Stimulated activated CD4-positive, alpha-beta T cell treated with anti-CD3 and anti-CD28 coated beads, Interleukin-1b, Interleukin-23, amount 100 ng/mL, for 1 hour (primary cell): ENCODE results near the gene AGAP1.

Source experiments
- DNase-seq, 2 donors: peaks; one replicate each; pipeline ENCODE4 v3.0.0-alpha.2; 2020; ENCODE audit warnings: low read depth in 2 of 2

AGAP1 gene

DNA sequence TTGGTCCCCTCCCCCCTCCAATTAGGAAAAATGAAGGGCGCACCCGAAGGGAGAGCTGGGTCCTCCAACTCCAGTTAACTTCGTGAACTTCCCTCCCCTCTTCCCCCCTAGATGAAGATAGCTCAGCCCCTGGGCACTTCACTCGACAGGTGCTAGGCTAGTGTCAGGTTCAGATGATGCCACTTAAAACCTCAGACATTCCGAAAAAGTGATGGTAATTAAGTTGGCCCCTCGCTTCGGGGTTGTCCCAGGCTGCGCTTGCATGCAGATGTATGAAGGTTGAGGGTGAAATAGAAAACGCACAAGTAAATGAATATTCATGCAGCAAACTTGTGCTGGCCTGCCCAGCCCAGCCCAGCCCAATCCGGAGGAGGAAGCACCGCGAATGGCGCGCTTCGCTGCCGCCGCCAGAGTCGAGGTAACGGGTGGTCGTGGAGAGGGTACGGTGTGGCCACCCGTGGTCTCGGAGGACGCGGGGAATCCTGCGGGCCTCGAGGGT, 677.4 kb downstream of the AGAP1 start:
- DNase-seq: no peak

GRCh38 chr2:236171680-236172254, 677.9 kb downstream of the AGAP1 start:
- DNase-seq: no peak

GRCh38 chr2:236172255-236173035, 678.6 kb downstream of the AGAP1 start:
- DNase-seq: no peak

- DNase-seq: no peak
Measured at GRCh38 chr2:236173036-236173728, 679.3 kb downstream of the AGAP1 start.

DNA sequence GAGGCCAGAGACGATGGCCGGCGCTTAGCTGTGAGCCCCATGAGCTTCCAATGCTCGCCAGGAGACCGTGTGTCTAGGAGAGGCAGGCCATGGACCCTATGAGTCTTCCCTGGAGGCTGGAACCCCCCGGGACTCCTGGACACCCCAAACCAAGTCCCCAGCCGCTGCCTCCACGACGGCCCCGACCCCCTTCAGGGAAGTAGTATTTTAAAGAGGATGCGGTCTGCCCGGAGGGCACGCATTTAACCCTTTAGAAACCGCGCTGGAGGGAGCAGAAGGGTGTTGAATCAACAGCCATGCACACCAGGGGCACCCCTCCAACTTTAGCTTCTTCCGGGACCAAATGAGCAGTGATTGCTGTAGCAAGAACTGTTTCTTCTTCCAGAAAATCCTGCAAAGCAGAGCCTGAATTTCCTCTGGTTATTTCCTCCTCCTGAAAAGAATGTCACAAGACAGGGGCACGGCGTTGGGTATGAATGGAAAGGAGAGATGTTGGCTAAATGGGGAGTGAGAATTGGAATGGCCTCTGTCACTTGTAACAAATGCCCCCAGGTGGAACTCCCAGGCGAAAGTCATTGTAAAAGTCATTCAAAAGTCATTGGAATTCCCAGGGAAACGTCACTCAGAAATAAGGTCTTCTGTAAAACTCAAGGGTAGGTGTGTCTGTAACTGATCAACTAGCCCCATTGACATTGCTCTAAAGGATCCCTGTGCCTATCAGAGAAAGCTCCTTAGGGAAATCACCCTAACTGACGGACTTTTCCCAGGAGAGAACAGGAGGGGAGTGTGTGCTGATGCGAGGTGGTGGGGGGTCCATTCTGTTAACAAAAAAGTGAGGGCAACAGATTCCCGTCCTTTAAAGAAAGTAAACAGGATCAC, 680.1 kb downstream of the AGAP1 start:
- DNase-seq: no peak

DNA sequence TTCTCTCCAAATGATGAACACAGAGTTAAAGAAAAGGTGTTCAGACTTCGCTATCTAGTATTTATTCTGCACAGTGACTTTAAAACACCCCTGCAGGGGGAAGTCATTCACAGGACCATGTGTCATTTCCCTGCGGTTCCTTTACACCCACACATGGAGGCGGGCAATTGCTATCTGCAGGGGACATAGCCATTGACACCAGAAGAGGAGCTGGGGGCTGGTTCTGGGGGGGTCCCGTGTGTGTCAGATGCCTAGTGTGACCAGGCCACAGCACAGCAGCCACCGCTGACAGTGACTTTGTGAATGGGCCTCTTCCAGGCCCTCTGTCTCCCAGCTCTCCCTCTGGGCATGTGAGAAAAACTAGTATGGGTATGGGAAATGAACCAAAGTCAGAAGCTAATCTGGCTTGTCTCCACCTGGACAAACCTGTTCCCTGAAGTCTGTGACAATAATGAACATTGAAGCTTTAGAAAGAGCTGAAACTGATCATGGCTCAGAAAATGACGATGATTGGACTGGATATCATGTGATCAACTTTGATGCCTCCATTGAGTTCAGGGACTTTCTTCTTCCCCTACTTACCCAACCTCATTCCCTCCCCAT, 681.8 kb downstream of the AGAP1 start:
- DNase-seq: no peak

- no peak for DNase-seq
Measured at GRCh38 chr2:236176417-236176816, 682.6 kb downstream of the AGAP1 start.

DNA sequence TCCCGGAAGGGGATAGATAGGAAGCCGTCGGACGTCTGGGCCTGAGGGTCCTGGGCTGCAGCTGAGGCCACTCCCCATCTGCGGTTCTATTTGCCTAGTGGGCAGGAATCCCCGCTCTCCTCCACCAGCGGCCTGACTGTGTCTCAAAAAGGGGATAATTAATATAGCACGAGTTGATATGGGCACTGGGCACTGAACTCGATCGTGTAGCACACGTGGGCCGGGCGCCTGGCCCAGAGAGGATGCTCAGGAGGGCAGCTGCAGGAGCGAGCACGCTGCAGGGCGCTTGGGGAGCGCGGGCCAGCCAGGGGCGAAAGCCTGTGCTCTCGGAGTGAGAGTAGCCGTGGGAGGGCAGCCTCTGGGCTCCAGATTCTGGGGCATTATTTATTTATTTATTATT, 683.1 kb downstream of the AGAP1 start:
- no peak for DNase-seq

DNA sequence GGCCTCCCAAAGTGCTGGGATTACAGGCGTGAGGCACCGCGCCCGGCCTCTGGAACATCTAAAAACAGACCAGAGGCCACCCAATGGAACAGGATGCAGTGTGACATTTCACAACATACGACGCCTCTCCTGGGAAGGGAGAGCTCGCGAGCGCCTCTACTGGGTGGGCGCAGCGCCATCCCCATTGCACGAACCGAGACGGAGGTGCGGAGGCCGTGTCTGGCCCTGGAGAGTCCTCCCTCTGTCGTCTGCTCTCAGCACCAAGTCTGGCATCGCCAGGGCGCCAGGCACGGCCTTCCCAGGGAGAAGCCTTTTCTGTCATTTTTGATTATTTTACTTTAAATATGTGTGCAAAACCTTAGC, 683.7 kb downstream of the AGAP1 start:
- DNase-seq: no peak

DNA sequence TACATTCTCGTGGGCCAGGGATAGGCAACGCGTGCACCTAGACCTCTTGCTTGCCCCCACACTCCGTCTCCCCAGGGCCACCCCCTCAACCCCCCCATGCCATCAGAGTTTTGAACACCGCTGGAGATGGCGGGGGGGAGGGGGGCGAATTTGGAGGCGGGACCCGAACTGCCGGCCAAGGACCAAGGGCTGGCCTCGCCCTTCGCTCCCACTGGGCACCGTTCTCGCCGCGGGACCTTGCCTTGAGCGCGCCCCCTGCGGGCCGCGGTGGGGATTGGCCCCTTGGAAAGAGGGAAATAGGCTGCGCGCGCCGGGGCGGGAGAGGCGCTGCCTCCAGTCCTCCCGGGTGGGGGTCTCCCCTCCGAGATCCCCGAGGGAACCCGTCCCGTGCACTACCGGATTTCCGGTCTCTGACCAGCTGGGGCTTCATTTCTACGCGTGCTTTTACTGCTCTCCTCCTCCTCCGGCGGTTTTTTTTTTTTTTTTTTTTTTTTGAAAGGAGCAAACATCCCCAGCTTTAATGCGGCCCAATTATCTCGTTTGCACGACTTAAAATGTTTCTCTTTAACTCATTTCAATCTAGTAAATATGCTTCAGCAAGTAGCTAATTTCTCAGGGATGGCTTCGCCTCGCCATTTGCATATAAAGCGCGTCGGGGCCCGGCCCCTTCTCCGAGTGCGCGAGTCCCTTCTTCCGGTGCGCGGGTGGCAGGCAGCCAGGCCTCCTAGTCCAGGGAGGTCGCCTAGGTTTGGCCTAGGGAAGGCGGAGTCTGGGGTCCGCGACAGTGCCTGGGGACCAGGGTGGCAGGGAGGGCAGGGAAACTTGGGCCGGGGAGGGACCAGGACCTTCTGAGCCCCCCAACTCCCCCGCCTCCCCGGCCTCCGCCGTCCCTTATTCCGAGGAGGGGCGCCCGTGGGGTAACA, 684.4 kb downstream of the AGAP1 start:
- DNase-seq: peak in 1 of 2 donors; percentile 18

- DNase-seq: no peak
Measured at GRCh38 chr2:236178890-236179235, 685.0 kb downstream of the AGAP1 start.

DNA sequence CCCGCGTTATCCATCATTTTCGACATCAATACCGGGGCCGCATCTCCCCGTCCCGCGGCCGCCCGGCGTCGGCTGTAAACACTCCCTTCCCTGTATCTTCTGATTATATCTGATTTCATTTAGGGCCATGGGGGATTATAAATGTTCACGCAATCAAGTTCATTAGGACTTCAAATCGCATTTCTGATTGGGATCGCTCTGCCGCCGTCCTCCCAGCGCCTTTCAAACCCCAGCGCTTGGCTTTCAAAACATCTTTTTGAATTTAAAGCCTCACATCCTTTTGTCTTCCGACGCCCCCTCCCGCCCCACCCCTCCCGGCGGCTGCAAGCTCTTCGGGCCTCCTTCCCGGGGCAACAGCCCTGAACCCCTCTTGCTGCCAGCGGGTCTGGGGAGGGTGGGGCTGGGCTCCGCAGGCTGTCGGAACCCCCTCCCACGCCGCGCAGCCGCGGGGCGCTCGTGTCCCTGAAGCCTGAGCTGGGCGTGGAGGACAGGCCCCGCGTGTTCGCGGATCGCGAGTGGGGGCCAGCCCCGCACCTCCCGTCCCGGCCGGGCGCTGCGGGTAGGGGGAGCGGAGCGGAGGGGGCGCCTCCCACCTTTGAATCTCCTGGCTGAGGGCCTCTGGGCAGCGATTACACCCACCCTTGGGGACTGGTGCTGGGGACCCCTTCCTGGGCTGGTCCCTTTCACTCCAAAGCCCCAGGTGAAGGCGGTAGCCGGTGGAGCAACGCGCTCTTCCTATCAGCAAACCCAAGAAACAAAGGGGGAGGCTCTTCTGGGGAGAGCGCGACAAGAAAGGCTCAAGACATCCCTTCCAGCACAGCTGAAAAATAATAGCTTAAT, 685.6 kb downstream of the AGAP1 start:
- no peak for DNase-seq

DNA sequence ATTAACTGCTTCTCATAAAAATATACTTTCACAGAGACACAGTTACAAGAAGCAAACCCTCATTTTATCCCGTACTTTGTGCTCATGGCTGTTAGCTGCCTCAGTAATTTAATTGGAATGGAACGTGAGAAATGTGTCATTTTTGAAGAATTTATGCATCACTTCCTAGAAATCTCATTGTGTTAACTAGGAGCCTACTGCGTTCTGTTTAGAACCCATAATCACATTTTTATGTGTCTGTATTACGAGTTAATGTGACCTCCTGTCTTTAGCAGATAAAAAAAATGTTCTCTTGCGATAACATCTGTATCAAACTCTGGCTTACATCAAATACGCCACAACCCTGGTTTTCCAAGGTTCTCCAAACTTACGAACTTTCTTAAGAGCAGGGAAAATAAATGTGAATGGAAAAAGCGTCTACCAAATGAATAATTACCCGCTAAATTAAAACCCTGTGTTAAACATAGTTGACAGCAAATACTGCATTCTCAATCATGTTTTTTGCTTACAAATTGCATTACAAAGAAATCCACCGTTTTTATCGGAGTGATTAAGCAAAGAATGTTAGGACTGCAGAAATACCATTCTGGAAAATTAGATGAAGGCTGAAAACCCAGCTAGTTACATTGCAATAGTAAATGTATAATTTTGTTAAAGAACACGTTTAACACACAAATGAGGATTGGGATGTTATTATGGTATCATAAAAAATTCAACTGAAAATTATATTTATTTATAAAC, 686.4 kb downstream of the AGAP1 start:
- DNase-seq: no peak

DNA sequence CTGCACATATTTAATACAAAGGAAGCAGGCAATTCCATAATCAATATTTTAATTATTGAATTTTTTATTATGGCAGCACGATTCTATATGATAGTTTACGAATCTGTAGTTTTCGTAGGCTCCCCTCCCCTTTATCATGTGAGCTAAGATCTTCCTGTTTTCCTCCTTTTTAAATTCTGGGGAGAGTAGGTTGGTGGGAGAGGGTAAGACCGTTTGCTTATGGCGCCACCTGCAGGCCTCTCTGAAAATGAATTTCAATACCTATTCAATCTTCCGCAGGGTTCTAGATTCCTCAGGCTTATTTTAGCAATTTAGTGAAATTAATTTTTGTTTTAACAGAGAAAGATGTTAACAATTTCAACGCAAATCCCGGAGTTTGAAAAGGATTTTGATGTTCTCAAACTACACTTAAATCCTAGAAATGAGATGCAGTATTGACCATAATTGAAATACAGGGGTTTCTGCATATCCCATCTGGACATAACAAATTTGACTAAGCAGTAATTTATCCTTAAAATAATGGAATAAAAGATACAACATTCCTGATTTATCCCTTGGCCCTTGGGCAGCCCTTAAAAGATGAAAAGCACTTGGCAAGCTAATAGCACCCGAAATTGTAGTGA, 687.1 kb downstream of the AGAP1 start:
- DNase-seq: no peak
